Epithelial cell of prostate (primary cell): ENCODE results near the gene COL6A3.

Experiments
- DNase-seq: peaks from one replicate; pipeline ENCODE4 v3.0.0-alpha.2; 2011; ENCODE audit warnings: low read depth, low spot score
- H3K27ac ChIP-seq: fragments of 450-650 bp; 2 replicates; pipeline ENCODE4 v1.5.1; 2017; ENCODE audit warnings: mild to moderate bottlenecking

The COL6A3 gene

DNA sequence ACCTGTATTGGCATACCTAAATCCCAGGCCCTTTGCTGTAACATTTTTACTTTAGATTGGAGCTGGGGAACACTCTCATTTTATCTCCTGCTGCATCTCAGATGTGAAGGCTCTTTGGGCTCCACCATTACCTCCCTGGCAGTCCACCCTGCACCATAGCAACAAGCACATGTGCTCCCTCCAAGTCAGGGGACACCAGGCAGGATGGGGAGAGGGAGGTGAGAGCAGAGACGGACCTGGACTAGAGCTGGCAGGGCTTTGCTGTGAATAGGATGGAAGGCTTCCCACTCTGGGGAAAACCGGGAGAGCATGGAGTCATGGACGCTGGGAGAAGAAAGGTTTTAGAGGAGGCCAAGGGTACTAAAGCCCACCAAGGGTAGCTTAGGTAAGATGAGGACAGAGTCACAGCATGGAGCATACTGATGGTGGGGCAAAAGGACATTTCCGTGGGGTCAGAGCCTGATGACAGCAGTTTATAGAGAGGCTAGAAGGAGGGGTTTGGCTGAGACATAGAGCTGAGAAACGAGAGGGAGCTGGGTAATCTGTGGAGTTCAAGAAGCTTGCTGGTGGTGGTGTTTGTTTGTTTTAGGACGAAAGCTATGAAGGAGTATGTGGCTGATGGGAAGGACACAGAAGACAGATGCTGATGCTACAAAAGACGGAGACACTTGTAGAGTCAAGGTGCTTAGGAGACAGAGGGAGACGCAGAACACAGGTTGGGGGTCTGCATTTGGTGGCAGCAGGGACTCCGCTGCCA lies 134.8 kb downstream of the COL6A3 start:
- DNase-seq: no peak
- H3K27ac ChIP-seq: no peak overlapping the region

GRCh38 chr2:237278568-237278967 lies 135.4 kb downstream of the COL6A3 start:
- H3K27ac ChIP-seq: no peak overlapping the region
- no peak for DNase-seq

GRCh38 chr2:237276716-237277490 lies 137.1 kb downstream of the COL6A3 start:
- H3K27ac ChIP-seq: no peak overlapping the region
- DNase-seq: no peak
